DLD1 (cell line): Measurements from ENCODE around the gene TOR4A.
"Not testable (repeated sequence)": the region's sequence is repeated elsewhere in the genome, so short reads cannot be mapped to it uniquely, and the experiment has no call there.

Experiments used
- in situ Hi-C: cut with HindIII; loops from 2 replicates; pipeline ENCODE4 v1.10.0; 2017; ENCODE audit warnings: low sequenced_read_pairs

Gene TOR4A

GRCh38 chr9:137237759-137238726, 39.5 kb upstream of the TOR4A start:
- in situ Hi-C loops: no loop called here

DNA sequence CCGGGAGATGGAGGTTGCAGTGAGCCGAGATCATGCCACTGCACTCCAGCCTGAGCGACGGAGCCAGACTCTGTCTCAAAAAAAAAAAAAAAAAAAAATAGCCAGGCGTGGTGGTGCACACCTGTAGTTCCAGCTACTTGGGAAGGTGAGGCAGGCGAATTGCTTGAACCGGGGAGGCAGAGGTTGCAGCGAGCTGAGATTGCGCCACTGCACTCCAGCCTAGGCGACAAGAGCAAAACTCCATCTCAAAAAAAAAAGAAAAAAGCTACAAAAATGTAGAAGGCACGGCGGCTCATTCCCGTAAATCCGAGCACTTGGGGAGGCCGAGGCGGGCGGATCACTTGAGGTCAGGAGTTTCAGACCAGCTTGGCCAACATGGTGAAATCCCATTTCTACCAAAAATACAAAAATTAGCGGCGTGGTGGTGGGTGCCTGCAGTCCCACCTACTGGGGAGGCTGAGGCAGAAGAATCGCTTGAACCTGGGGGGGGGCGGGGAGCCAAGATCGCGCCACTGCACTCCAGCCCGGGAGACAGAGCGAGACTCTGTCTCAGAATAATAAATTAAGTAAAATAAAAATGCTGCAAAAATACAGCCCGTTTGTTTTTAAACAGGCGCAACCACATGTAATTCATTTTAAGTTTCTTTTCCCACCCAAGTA, 37.9 kb upstream of the TOR4A start:
- in situ Hi-C loops: not testable (repeated sequence)

- in situ Hi-C loops: no loop called here
Observed at GRCh38 chr9:137240318-137240840, 37.1 kb upstream of the TOR4A start.

- in situ Hi-C loops: no loop called here
Observed at GRCh38 chr9:137240841-137241489, 36.6 kb upstream of the TOR4A start, which contains the start of gene TUBB4B. TUBB4B (plus strand) TSS chr9:137241287; CDS start chr9:137241361, 74 bp downstream.

GRCh38 chr9:137241490-137242268, 35.8 kb upstream of the TOR4A start:
- in situ Hi-C loops: no loop called here

DNA sequence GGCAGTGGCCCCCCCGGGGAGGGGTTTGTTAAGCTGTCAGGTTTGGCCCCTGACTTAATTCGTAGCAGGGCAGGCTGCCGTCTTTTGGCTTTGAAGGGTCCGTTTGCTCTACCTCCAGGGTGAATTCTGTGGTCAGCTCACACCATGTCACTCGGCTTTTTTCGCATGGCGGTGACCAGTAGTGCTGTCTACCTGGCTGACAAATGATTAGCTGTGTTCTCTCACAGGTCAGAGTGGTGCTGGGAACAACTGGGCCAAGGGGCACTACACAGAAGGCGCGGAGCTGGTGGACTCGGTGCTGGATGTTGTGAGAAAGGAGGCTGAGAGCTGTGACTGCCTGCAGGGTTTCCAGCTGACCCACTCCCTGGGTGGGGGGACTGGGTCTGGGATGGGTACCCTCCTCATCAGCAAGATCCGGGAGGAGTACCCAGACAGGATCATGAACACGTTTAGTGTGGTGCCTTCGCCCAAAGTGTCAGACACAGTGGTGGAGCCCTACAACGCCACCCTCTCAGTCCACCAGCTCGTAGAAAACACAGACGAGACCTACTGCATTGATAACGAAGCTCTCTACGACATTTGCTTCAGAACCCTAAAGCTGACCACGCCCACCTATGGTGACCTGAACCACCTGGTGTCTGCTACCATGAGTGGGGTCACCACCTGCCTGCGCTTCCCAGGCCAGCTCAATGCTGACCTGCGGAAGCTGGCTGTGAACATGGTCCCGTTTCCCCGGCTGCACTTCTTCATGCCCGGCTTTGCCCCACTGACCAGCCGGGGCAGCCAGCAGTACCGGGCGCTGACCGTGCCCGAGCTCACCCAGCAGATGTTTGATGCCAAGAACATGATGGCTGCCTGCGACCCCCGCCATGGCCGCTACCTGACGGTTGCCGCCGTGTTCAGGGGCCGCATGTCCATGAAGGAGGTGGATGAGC, 35.0 kb upstream of the TOR4A start:
- in situ Hi-C loops: no loop called here

DNA sequence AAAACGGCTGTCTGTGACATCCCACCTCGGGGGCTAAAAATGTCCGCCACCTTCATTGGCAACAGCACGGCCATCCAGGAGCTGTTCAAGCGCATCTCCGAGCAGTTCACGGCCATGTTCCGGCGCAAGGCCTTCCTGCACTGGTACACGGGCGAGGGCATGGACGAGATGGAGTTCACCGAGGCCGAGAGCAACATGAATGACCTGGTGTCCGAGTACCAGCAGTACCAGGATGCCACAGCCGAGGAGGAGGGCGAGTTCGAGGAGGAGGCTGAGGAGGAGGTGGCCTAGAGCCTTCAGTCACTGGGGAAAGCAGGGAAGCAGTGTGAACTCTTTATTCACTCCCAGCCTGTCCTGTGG, 34.3 kb upstream of the TOR4A start:
- in situ Hi-C loops: not testable (repeated sequence)

DNA sequence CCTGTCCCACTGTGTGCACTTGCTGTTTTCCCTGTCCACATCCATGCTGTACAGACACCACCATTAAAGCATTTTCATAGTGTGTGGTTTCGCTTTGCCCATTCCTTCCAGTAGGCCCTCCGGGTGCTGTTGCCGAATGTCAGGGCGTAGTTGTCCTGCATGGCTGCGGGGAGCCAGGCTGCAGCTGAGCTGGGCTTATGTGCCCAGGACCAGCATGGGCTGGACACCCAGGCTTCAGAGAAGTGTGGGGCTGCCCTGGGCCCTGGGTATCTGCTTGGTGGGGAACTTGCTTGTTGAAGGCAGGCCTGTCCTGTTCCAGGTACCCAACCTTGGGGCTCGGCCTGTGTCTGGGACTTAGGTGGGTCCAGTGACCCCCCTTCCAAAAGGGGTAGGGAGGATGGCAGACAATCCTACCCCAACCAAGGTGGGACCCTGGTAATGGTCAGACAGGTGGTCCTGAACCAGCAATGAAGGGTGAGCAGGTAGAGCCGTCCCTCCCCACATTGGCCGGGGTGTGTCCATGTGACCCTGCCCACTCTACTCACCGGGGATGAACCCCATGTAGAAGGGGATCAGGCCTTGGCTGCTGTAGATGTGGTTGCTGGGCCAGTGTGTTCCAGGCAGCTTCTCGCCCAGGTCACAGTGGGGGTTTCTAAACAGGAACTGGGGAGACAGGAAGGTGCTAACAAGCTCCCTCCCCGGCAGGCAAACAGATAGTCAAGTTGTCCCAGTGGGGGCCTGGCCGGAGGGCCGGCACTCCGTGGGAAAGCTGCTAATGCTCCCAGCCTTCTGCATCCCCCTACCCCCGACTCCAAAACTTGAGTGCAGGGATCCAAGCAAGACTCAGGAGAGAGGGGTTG, 33.7 kb upstream of the TOR4A start:
- in situ Hi-C loops: no loop called here

- in situ Hi-C loops: no loop called here
Observed at GRCh38 chr9:137244486-137245449, 32.8 kb upstream of the TOR4A start.

GRCh38 chr9:137245450-137246421, 31.8 kb upstream of the TOR4A start:
- in situ Hi-C loops: no loop called here

- in situ Hi-C loops: no loop called here
Observed at GRCh38 chr9:137247135-137247915, 30.2 kb upstream of the TOR4A start.

- in situ Hi-C loops: no loop called here
Observed at GRCh38 chr9:137247916-137248175, 29.7 kb upstream of the TOR4A start.

GRCh38 chr9:137250329-137251193, 27.0 kb upstream of the TOR4A start:
- in situ Hi-C loops: no loop called here

DNA sequence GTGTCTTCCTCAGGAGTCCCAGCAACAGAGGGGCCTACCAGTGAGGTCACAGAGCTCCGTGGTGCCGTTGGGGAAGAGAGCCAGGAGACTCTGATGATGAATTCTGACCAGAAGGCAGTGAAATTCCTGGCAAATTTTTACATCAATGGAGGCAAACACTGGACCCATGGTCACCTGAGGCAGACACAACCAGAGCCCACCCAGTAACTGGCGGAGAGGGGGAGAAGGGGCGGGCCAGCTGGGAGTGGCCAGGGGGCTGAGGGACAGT, 26.4 kb upstream of the TOR4A start, which contains the start of gene STPG3:
TSS of gene STPG3 (plus strand) at position 93 of the 268 bp plus-strand sequence. CDS start at position 94, 1 bp downstream.
- in situ Hi-C loops: no loop called here
